ENCODE measurements around the gene NR2F6.

- TF ChIP-seq POLR2A (IDR thresholded peaks at IDR 0.05) (no peak), CTCF (IDR thresholded peaks at IDR 0.05) (no peak)
Observed at GRCh38 chr19:17275441-17276175, 29.9 kb upstream of the NR2F6 start.
